Keratinocyte (primary cell): ENCODE measurements around the gene SIGLEC11. TPM values are rescaled to one million over a fixed set of nuclear protein-coding genes. Genes with fewer than 3 reads are reported as not detected.

Experiments used
- DNase-seq: peaks from one replicate; pipeline ENCODE4 v3.0.0-alpha.2; 2011; ENCODE audit warnings: low read depth, missing footprints, low spot score
- FAIRE-seq: peaks from 2 replicates; lab custom pipeline; 2011; peaks lifted over from hg19 to GRCh38; lab: Jason Lieb, UNC
- H2AFZ ChIP-seq: 2 replicates; pipeline ENCODE4 v1.6.0; 2012; ENCODE audit warnings: low read length, control low read depth, inconsistent platforms; ENCODE audit not compliant: control insufficient read depth
- H3K27ac ChIP-seq: 2 replicates; pipeline ENCODE4 v1.5.1; 2011; ENCODE audit warnings: low read length; ENCODE audit not compliant: control insufficient read depth, insufficient read depth
- H3K27me3 ChIP-seq: 3 replicates; pipeline ENCODE4 v1.6.0; 2011; ENCODE audit warnings: low read length; ENCODE audit not compliant: control insufficient read depth, insufficient read depth; ENCODE audit errors: extremely low read depth
- H3K36me3 ChIP-seq, 2 experiments: 2 replicates in 1 of 2; 3 replicates in 1 of 2; pipeline ENCODE4 v1.5.1; 2011; ENCODE audit warnings: low read length in 2 of 2, mild to moderate bottlenecking in 1 of 2; ENCODE audit not compliant: control insufficient read depth in 2 of 2, insufficient read depth in 2 of 2; ENCODE audit errors: extremely low read depth in 1 of 2
- H3K4me1 ChIP-seq: 3 replicates; pipeline ENCODE4 v1.5.1; 2011; ENCODE audit warnings: low read length; ENCODE audit not compliant: control insufficient read depth, insufficient read depth; ENCODE audit errors: extremely low read depth
- H3K4me2 ChIP-seq: 3 replicates; pipeline ENCODE4 v1.6.0; 2011; ENCODE audit warnings: low read depth, low read length; ENCODE audit not compliant: control insufficient read depth, insufficient read depth; ENCODE audit errors: extremely low read depth
- H3K4me3 ChIP-seq, 3 experiments: fragments of 200-600 bp in 1 of 3; sonication (generic) in 1 of 3; 2 replicates in 2 of 3; 3 replicates in 1 of 3; pipeline ENCODE4 v1.5.1; 2011 to 2016; ENCODE audit warnings: low read length in 3 of 3, mild to moderate bottlenecking in 3 of 3, control low read depth in 2 of 3, inconsistent platforms in 1 of 3, low read depth in 1 of 3, mixed read lengths in 1 of 3, mixed run types in 1 of 3, moderate library complexity in 1 of 3; ENCODE audit not compliant: control insufficient read depth in 2 of 3, insufficient read depth in 2 of 3; ENCODE audit errors: extremely low read depth in 1 of 3
- H3K79me2 ChIP-seq: 2 replicates; pipeline ENCODE4 v1.6.0; 2012; ENCODE audit warnings: low read length; ENCODE audit not compliant: control insufficient read depth, insufficient read depth
- H3K9ac ChIP-seq: 3 replicates; pipeline ENCODE4 v1.6.0; 2011; ENCODE audit warnings: low read length; ENCODE audit not compliant: control insufficient read depth, insufficient read depth; ENCODE audit errors: extremely low read depth
- H3K9me1 ChIP-seq: 3 replicates; pipeline ENCODE4 v1.6.0; 2011; ENCODE audit warnings: low read length; ENCODE audit not compliant: control insufficient read depth, insufficient read depth; ENCODE audit errors: extremely low read depth
- H3K9me3 ChIP-seq: 2 replicates; pipeline ENCODE4 v1.5.1; 2012; ENCODE audit warnings: low read depth, low read length; ENCODE audit not compliant: control insufficient read depth
- H4K20me1 ChIP-seq: 3 replicates; pipeline ENCODE4 v1.6.0; 2011; ENCODE audit warnings: low read length; ENCODE audit not compliant: control insufficient read depth, insufficient read depth; ENCODE audit errors: extremely low read depth
- EZH2 ChIP-seq: IDR thresholded peaks from one replicate; pipeline ENCODE4 v1.6.1; 2012; ENCODE audit warnings: inconsistent platforms, mild to moderate bottlenecking, low read length, moderate library complexity
- dilution Hi-C: fragments of 300-500 bp; cut with MboI; formaldehyde crosslinking; loops from one replicate; pipeline ENCODE4 v1.7.0; 2020; ENCODE audit warnings: low sequenced_read_pairs; ENCODE audit not compliant: extremely low pct_ligation_motif_present
- polyA plus RNA-seq, 5 experiments: library from polyadenylated mRNA; depleted of rRNA in 3 of 5; stranded (reverse) in 3 of 5; stranded (forward) in 1 of 5; unstranded in 1 of 5; fragments of >200 nt; gene quantifications; 1 replicate in 1 of 5; 2 replicates in 3 of 5; 3 replicates in 1 of 5; pipeline versions ENCODE4 v1.2.1 to v1.2.3, GENCODE V29; 2011 to 2012; ENCODE audit warnings: missing spikeins in 2 of 5, low read depth in 1 of 5, low replicate concordance in 1 of 5
- TF ChIP-seq, protein P1 (sequence below), 3 experiments: IDR thresholded peaks in 1 of 3; conservative IDR thresholded peaks in 1 of 3; optimal IDR thresholded peaks in 1 of 3; 2 replicates in 2 of 3; 3 replicates in 1 of 3; pipeline versions ENCODE3 to v1.5.1; 2011; ENCODE audit warnings: low read length in 3 of 3, mild to moderate bottlenecking in 3 of 3, moderate library complexity in 2 of 3, control low read depth in 1 of 3, inconsistent platforms in 1 of 3; ENCODE audit not compliant: insufficient read depth in 2 of 3; ENCODE audit errors: extremely low read depth in 1 of 3

Gene SIGLEC11
- polyA plus RNA-seq, 1 donor (not counting 4 experiments of a cell fraction or from before 2014, with no cell fraction given): not detected

DNA sequence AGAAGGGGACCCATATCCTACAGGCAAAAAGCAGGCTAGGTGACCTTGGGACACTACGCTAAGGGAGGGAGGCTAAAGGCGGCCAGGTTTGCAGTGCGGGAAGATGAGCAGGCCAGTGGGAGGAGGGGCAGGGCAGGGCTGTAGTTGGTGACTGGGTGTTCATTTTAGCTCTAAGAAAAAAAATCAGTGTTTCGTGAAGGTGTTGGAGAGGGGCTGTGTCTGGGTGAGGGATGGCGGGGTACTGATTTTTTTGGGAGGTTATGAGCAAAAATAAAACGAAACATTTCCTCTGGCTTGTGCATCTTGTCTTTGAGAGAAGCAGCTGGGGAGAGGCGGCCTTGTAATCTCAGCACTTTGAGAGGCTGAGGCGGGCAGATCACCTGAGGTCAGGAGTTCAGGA lies 27.3 kb downstream of the SIGLEC11 start:
- Histone ChIP-seq H3K27ac (no peak overlapping the region), H2AFZ (no peak overlapping the region), H3K4me3 (no peak overlapping the region), H3K4me1 (peaks cover 9% of the 10 kb centered on the region), H3K4me2 (no peak overlapping the region), H3K27me3 (no peaks in the 10 kb centered on the region), H3K9me1 (no peaks in the 10 kb centered on the region), H3K79me2 (peaks cover 6% of the 10 kb centered on the region), H4K20me1 (no peaks in the 10 kb centered on the region), H3K36me3 (peaks cover 0 to 5% of the 10 kb centered on the region in 2 experiments), H3K9ac (no peak overlapping the region), H3K9me3 (no peaks in the 10 kb centered on the region)
- dilution Hi-C loops: no loop called here
- DNase-seq: no peak
- TF ChIP-seq EZH2: no peak
- TF ChIP-seq, protein P1, sequence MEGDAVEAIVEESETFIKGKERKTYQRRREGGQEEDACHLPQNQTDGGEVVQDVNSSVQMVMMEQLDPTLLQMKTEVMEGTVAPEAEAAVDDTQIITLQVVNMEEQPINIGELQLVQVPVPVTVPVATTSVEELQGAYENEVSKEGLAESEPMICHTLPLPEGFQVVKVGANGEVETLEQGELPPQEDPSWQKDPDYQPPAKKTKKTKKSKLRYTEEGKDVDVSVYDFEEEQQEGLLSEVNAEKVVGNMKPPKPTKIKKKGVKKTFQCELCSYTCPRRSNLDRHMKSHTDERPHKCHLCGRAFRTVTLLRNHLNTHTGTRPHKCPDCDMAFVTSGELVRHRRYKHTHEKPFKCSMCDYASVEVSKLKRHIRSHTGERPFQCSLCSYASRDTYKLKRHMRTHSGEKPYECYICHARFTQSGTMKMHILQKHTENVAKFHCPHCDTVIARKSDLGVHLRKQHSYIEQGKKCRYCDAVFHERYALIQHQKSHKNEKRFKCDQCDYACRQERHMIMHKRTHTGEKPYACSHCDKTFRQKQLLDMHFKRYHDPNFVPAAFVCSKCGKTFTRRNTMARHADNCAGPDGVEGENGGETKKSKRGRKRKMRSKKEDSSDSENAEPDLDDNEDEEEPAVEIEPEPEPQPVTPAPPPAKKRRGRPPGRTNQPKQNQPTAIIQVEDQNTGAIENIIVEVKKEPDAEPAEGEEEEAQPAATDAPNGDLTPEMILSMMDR (optimal IDR thresholded peaks at IDR 0.05 in 1 of 3, IDR thresholded peaks at IDR 0.05 in 1 of 3, conservative IDR thresholded peaks at IDR 0.05 in 1 of 3; ENCODE audit: extremely low read depth in 1 of 3, insufficient read depth in 2 of 3, low read length in 3 of 3): no peak
- no peak for FAIRE-seq

DNA sequence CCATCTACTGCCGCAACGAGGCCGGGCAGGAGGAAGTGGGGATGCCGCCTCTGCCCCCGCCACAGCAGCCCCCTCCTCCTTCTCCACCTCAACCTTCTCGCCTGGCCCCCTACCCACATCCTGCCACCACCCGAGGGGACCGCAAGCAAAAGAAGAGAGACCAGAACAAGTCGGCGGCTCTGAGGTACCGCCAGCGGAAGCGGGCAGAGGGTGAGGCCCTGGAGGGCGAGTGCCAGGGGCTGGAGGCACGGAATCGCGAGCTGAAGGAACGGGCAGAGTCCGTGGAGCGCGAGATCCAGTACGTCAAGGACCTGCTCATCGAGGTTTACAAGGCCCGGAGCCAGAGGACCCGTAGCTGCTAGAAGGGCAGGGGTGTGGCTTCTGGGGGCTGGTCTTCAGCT lies 28.2 kb downstream of the SIGLEC11 start:
- TF ChIP-seq EZH2: no peak
- TF ChIP-seq, protein P1 (optimal IDR thresholded peaks at IDR 0.05 in 1 of 3, IDR thresholded peaks at IDR 0.05 in 1 of 3, conservative IDR thresholded peaks at IDR 0.05 in 1 of 3; ENCODE audit: extremely low read depth in 1 of 3, insufficient read depth in 2 of 3, low read length in 3 of 3): no peak
- Histone ChIP-seq H3K4me2 (no peak overlapping the region), H3K9me3 (no peaks in the 10 kb centered on the region)

More for the DNA sequence above, 28.2 kb downstream of the SIGLEC11 start:
- no peak overlapping the region for H2AFZ ChIP-seq
- peaks cover 3 to 5% of the 10 kb centered on the region in 2 experiments for H3K36me3 ChIP-seq
- H3K79me2 ChIP-seq: peaks cover 14% of the 10 kb centered on the region
- FAIRE-seq: no peak
- no peaks in the 10 kb centered on the region for H4K20me1 ChIP-seq
- H3K27ac ChIP-seq: no peak overlapping the region
- no peaks in the 10 kb centered on the region for H3K9me1 ChIP-seq
- H3K27me3 ChIP-seq: no peaks in the 10 kb centered on the region
- no peak overlapping the region for H3K9ac ChIP-seq
- dilution Hi-C loops: no loop called here
- DNase-seq: no peak
- H3K4me3 ChIP-seq: no peak overlapping the region
- H3K4me1 ChIP-seq: peaks cover 15% of the 10 kb centered on the region
